HUDEP-2 (cell line): ENCODE results near the gene GALNT2.

ENCODE experiments used
- DNase-seq, 76 experiments: peaks; one replicate each; lab custom pipeline; 2025; ENCODE audit not compliant: unreplicated experiment in 76 of 76; lab: John Stamatoyannopoulos, UW

Gene GALNT2

GRCh38 chr1:230050973-230051735 lies 15.9 kb upstream of the GALNT2 start:
- DNase-seq = no peak

GRCh38 chr1:230052018-230052417 lies 15.0 kb upstream of the GALNT2 start:
- DNase-seq = no peak

- DNase-seq = no peak
These were observed 14.4 kb upstream of the GALNT2 start for GRCh38 chr1:230052665-230053064.

- DNase-seq = no peak
These were observed 12.8 kb upstream of the GALNT2 start for GRCh38 chr1:230054092-230054749.

- no peak for DNase-seq
These were observed 10.9 kb upstream of the GALNT2 start for GRCh38 chr1:230056098-230056497.

- no peak for DNase-seq
These were observed 9.9 kb upstream of the GALNT2 start for GRCh38 chr1:230057100-230057499.

- no peak for DNase-seq
These were observed 9.1 kb upstream of the GALNT2 start for GRCh38 chr1:230057681-230058565.

- DNase-seq = no peak
These were observed 8.4 kb upstream of the GALNT2 start for GRCh38 chr1:230058626-230059025.

- DNase-seq = no peak
These were observed 5.2 kb upstream of the GALNT2 start for GRCh38 chr1:230061801-230062200.

GRCh38 chr1:230062521-230062920 lies 4.5 kb upstream of the GALNT2 start:
- no peak for DNase-seq

GRCh38 chr1:230064283-230064682 lies 2.8 kb upstream of the GALNT2 start:
- no peak for DNase-seq

GRCh38 chr1:230065161-230065560 lies 1.9 kb upstream of the GALNT2 start:
- DNase-seq = no peak

GRCh38 chr1:230065571-230065970 lies 1.5 kb upstream of the GALNT2 start:
- DNase-seq = no peak

GRCh38 chr1:230066031-230066430 lies 1.0 kb upstream of the GALNT2 start:
- peak in 5 of 76 experiments; percentile 7 to 31 (median 17) for DNase-seq

- DNase-seq = peak in 5 of 76 experiments; percentile 16 to 33 (median 27)
These were observed 407 bp downstream of the GALNT2 start for GRCh38 chr1:230067419-230067870.

GRCh38 chr1:230067871-230068620 lies 1.0 kb downstream of the GALNT2 start:
- DNase-seq = peak in 13 of 76 experiments; percentile 6 to 41 (median 22)

GRCh38 chr1:230068621-230068873 lies 1.5 kb downstream of the GALNT2 start:
- peak in 1 of 76 experiments; percentile 36 for DNase-seq

GRCh38 chr1:230068952-230069684 lies 2.1 kb downstream of the GALNT2 start:
- DNase-seq = peak in 15 of 76 experiments; percentile 5 to 44 (median 20)

GRCh38 chr1:230069796-230070195 lies 2.8 kb downstream of the GALNT2 start:
- DNase-seq = no peak
